HepG2 (cell line): ENCODE data around the gene CES5A. TPM values are rescaled to one million over a fixed set of nuclear protein-coding genes. Genes with fewer than 3 reads are reported as not detected.

Experiments
- BHLHE40 ChIP-seq: IDR thresholded peaks from 2 replicates; pipeline ENCODE4 v1.6.1; 2011; ENCODE audit warnings: low read length, improper control_type of control experiment
- EP300 ChIP-seq, 3 experiments: sonication (generic) in 1 of 3; formaldehyde crosslinking in 1 of 3; IDR thresholded peaks; 2 replicates each; pipeline versions ENCODE4 v1.5.1 to v1.6.1; 2011 to 2020; ENCODE audit warnings: low read depth in 2 of 3, low read length in 2 of 3, borderline replicate concordance in 1 of 3, improper control_type of control experiment in 1 of 3, mild to moderate bottlenecking in 1 of 3, missing genetic modification reagents in 1 of 3, moderate library complexity in 1 of 3
- ERF ChIP-seq: IDR thresholded peaks from 2 replicates; pipeline ENCODE4 v1.6.1; 2018; ENCODE audit warnings: missing biosample characterization, missing genetic modification reagents
- FOSL2 ChIP-seq: sonication (generic); formaldehyde crosslinking; IDR thresholded peaks from 2 replicates; pipeline ENCODE4 v1.4.0; 2020; ENCODE audit warnings: missing genetic modification reagents
- FOXA3 ChIP-seq: IDR thresholded peaks from 2 replicates; pipeline ENCODE4 v1.6.1; 2016; ENCODE audit warnings: missing genetic modification reagents, missing compliant biosample characterization
- FOXC1 ChIP-seq: sonication (generic); formaldehyde crosslinking; IDR thresholded peaks from 2 replicates; pipeline ENCODE4 v1.8.0; 2022; ENCODE audit warnings: mild to moderate bottlenecking, missing genetic modification reagents, borderline replicate concordance
- HMG20A ChIP-seq: IDR thresholded peaks from 2 replicates; pipeline ENCODE4 v1.6.1; 2016; ENCODE audit warnings: borderline replicate concordance
- IRX3 ChIP-seq: sonication (generic); formaldehyde crosslinking; IDR thresholded peaks from 2 replicates; pipeline ENCODE4 v1.8.1; 2023; ENCODE audit warnings: mild to moderate bottlenecking, low read depth, missing genetic modification reagents, borderline replicate concordance
- KAT8 ChIP-seq: IDR thresholded peaks from 2 replicates; pipeline ENCODE4 v1.6.1; 2016; ENCODE audit warnings: missing genetic modification reagents, missing compliant biosample characterization
- KDM6A ChIP-seq: IDR thresholded peaks from 2 replicates; pipeline ENCODE4 v1.6.1; 2016; ENCODE audit warnings: low read depth
- KLF6 ChIP-seq: IDR thresholded peaks from 2 replicates; pipeline ENCODE4 v1.8.0; 2016; ENCODE audit warnings: missing biosample characterization, missing genetic modification reagents
- MED1 ChIP-seq: sonication (generic); formaldehyde crosslinking; IDR thresholded peaks from 2 replicates; pipeline ENCODE4 v1.4.0; 2020; ENCODE audit warnings: missing genetic modification reagents
- PBX2 ChIP-seq: IDR thresholded peaks from 2 replicates; pipeline ENCODE4 v1.6.1; 2016; ENCODE audit warnings: control low read depth
- SMC3 ChIP-seq: IDR thresholded peaks from 2 replicates; pipeline ENCODE4 v1.6.1; 2011; ENCODE audit warnings: low read length, improper control_type of control experiment
- SOX5 ChIP-seq: IDR thresholded peaks from 2 replicates; pipeline ENCODE4 v1.6.1; 2016; ENCODE audit warnings: borderline replicate concordance
- TFE3 ChIP-seq: IDR thresholded peaks from 2 replicates; pipeline ENCODE4 v1.6.1; 2016
- USF2 ChIP-seq, 2 experiments: sonication (generic) in 1 of 2; formaldehyde crosslinking in 1 of 2; IDR thresholded peaks; 2 replicates each; pipeline versions ENCODE4 v1.5.1 to v1.6.1; 2011 to 2020; ENCODE audit warnings: borderline replicate concordance in 1 of 2, low read depth in 1 of 2, low read length in 1 of 2, mild to moderate bottlenecking in 1 of 2, missing genetic modification reagents in 1 of 2, moderate library complexity in 1 of 2
- WIZ ChIP-seq: sonication (generic); formaldehyde crosslinking; IDR thresholded peaks from 2 replicates; pipeline ENCODE4 v1.5.1; 2020; ENCODE audit warnings: mild to moderate bottlenecking, missing genetic modification reagents
- ZMYM4 ChIP-seq: sonication (generic); formaldehyde crosslinking; IDR thresholded peaks from 2 replicates; pipeline ENCODE4 v1.8.1; 2023; ENCODE audit warnings: mild to moderate bottlenecking, missing genetic modification reagents
- ZNF34 ChIP-seq: sonication (generic); formaldehyde crosslinking; IDR thresholded peaks from 2 replicates; pipeline ENCODE4 v1.4.0; 2020; ENCODE audit warnings: mild to moderate bottlenecking, missing genetic modification reagents, borderline replicate concordance
- ZNF501 ChIP-seq: sonication (generic); formaldehyde crosslinking; IDR thresholded peaks from 2 replicates; pipeline ENCODE4 v1.5.1; 2020; ENCODE audit warnings: mild to moderate bottlenecking, moderate library complexity, missing genetic modification reagents
- ZNF564 ChIP-seq: sonication (generic); formaldehyde crosslinking; IDR thresholded peaks from 2 replicates; pipeline ENCODE4 v1.8.1; 2023; ENCODE audit warnings: mild to moderate bottlenecking, missing genetic modification reagents
- ZNF567 ChIP-seq: sonication (generic); formaldehyde crosslinking; IDR thresholded peaks from 2 replicates; pipeline ENCODE4 v1.8.1; 2023; ENCODE audit warnings: mild to moderate bottlenecking, missing genetic modification reagents, borderline replicate concordance
- ZNF770 ChIP-seq: sonication (generic); formaldehyde crosslinking; IDR thresholded peaks from 2 replicates; pipeline ENCODE4 v1.5.0; 2020; ENCODE audit warnings: mild to moderate bottlenecking, missing genetic modification reagents
- polyA plus RNA-seq, 8 experiments: library from polyadenylated mRNA; depleted of rRNA in 3 of 8; stranded (reverse) in 7 of 8; unstranded in 1 of 8; fragments of >200 nt; fragmentation: Illumina TruSeq in 4 of 8; extraction: Trizol in 4 of 8; gene quantifications; 2 replicates each; pipeline versions ENCODE4 v1.2.1 to v1.2.3, GENCODE V29; 2011 to 2016; ENCODE audit warnings: low read depth in 4 of 8, missing spikeins in 1 of 8, mixed read lengths in 1 of 8; ENCODE audit not compliant: insufficient read depth in 1 of 8
- total RNA-seq, 5 experiments: library from RNA; depleted of rRNA; stranded (reverse); fragments of >200 nt; fragmentation: Illumina TruSeq; extraction: Trizol; gene quantifications; 2 replicates each; pipeline ENCODE4 v1.2.3, GENCODE V29; 2016; ENCODE audit warnings: low read depth in 1 of 5

The CES5A gene
- total and polyA plus RNA-seq, 2 of the 13 experiments (the other 11 are each of a cell fraction or from before 2014, with no cell fraction given): not detected

- TF ChIP-seq USF2 (IDR thresholded peaks at IDR 0.05; ENCODE audit: low read depth, low read length) (peak; percentile 55; the same call in 1 of the 2 replicates), USF2 (CRISPR knock-in tag; IDR thresholded peaks at IDR 0.05; ENCODE audit: borderline replicate concordance) (peak; percentile 61; the same call in 1 of the 2 replicates), ZNF501 (CRISPR knock-in tag) (peak; percentile 28; the same call in 1 of the 2 replicates), KAT8 (CRISPR knock-in tag) (0 out of 2 replicates have a peak, but pooled peaks have one; percentile 26), SMC3 (0 out of 2 replicates have a peak, but pooled peaks have one; percentile 8), ZNF34 (CRISPR knock-in tag) (no peak), KDM6A (CRISPR knock-in tag) (peak; percentile 23; the same call in 1 of the 2 replicates), PBX2 (CRISPR knock-in tag) (peak; percentile 22; the same call in 1 of the 2 replicates), IRX3 (CRISPR knock-in tag) (no peak), ZNF564 (CRISPR knock-in tag) (no peak), MED1 (CRISPR knock-in tag) (0 out of 2 replicates have a peak, but pooled peaks have one; percentile 38), ZNF770 (CRISPR knock-in tag) (no peak), TFE3 (CRISPR knock-in tag) (peak; percentile 91), FOXA3 (CRISPR knock-in tag) (peak; percentile 62), ZMYM4 (0 out of 2 replicates have a peak, but pooled peaks have one; percentile 17), ERF (no peak), WIZ (CRISPR knock-in tag) (no peak), FOXC1 (CRISPR knock-in tag) (no peak), EP300 (IDR thresholded peaks at IDR 0.05; ENCODE audit: low read depth in 2 of 2, low read length in 2 of 2) (peak in 1 of 2 experiments; percentile 43; a peak in 2 of 4 replicates), EP300 (CRISPR knock-in tag; IDR thresholded peaks at IDR 0.05; ENCODE audit: borderline replicate concordance) (no peak), SOX5 (CRISPR knock-in tag) (peak; percentile 38; the same call in 1 of the 2 replicates), FOSL2 (CRISPR knock-in tag) (peak; percentile 51), BHLHE40 (peak; percentile 14; the same call in 1 of the 2 replicates), KLF6 (CRISPR knock-in tag) (0 out of 2 replicates have a peak, but pooled peaks have one; percentile 30), ZNF567 (CRISPR knock-in tag) (no peak), HMG20A (0 out of 2 replicates have a peak, but pooled peaks have one; percentile 14)
Measured at GRCh38 chr16:55835581-55835980, 39.6 kb downstream of the CES5A start (continued).
